ENCODE measurements around the gene FOXO6.

The FOXO6 gene

GRCh38 chr1:41315146-41315822 lies 46.0 kb upstream of the FOXO6 start:
- Histone ChIP-seq H3K4me1 (no peaks in the 10 kb centered on the region), H3K27ac (no peak overlapping the region), H3K27me3 (ENCODE audit: control insufficient read depth, insufficient read depth, low read length) (no peaks in the 10 kb centered on the region), H3K4me3 (ENCODE audit: low read depth, low read length) (no peak overlapping the region), H3K4me2 (ENCODE audit: low read length) (no peak overlapping the region), H3K9ac (no peak overlapping the region), H3K79me2 (no peaks in the 10 kb centered on the region), H3K9me3 (ENCODE audit: control insufficient read depth, low read length) (no peaks in the 10 kb centered on the region), H2AFZ (no peak overlapping the region), H3K36me3 (ENCODE audit: control insufficient read depth, insufficient read depth, low read length) (no peaks in the 10 kb centered on the region)
- TF ChIP-seq CTCF (IDR thresholded peaks at IDR 0.05): no peak

- no peaks in the 10 kb centered on the region for H3K36me3 ChIP-seq (ENCODE audit: control insufficient read depth, insufficient read depth, low read length)
- no peaks in the 10 kb centered on the region for H3K4me1 ChIP-seq
- H2AFZ ChIP-seq: no peak overlapping the region
- H3K4me3 ChIP-seq (ENCODE audit: low read depth, low read length): no peak overlapping the region
- TF ChIP-seq CTCF (IDR thresholded peaks at IDR 0.05): no peak
- H3K9me3 ChIP-seq (ENCODE audit: control insufficient read depth, low read length): no peaks in the 10 kb centered on the region
- no peaks in the 10 kb centered on the region for H3K79me2 ChIP-seq
- no peak overlapping the region for H3K4me2 ChIP-seq (ENCODE audit: low read length)
- no peaks in the 10 kb centered on the region for H3K27me3 ChIP-seq (ENCODE audit: control insufficient read depth, insufficient read depth, low read length)
- H3K27ac ChIP-seq: no peak overlapping the region
- H3K9ac ChIP-seq: no peak overlapping the region
These were observed 45.4 kb upstream of the FOXO6 start for GRCh38 chr1:41315871-41316270.

GRCh38 chr1:41317361-41317760 lies 43.9 kb upstream of the FOXO6 start:
- H3K79me2 ChIP-seq: no peaks in the 10 kb centered on the region
- H3K27ac ChIP-seq: no peak overlapping the region
- no peak overlapping the region for H3K9ac ChIP-seq
- H3K4me2 ChIP-seq (ENCODE audit: low read length): no peak overlapping the region
- no peaks in the 10 kb centered on the region for H3K36me3 ChIP-seq (ENCODE audit: control insufficient read depth, insufficient read depth, low read length)
- H3K4me1 ChIP-seq: no peaks in the 10 kb centered on the region
- H3K9me3 ChIP-seq (ENCODE audit: control insufficient read depth, low read length): no peaks in the 10 kb centered on the region
- H3K27me3 ChIP-seq (ENCODE audit: control insufficient read depth, insufficient read depth, low read length): no peaks in the 10 kb centered on the region
- H3K4me3 ChIP-seq (ENCODE audit: low read depth, low read length): no peak overlapping the region
- no peak for TF ChIP-seq CTCF (IDR thresholded peaks at IDR 0.05)
- H2AFZ ChIP-seq: no peak overlapping the region

- Histone ChIP-seq H3K27ac (no peak overlapping the region), H3K9me3 (ENCODE audit: control insufficient read depth, low read length) (no peaks in the 10 kb centered on the region), H3K9ac (no peak overlapping the region), H3K4me3 (ENCODE audit: low read depth, low read length) (no peak overlapping the region), H3K4me1 (no peaks in the 10 kb centered on the region), H3K36me3 (ENCODE audit: control insufficient read depth, insufficient read depth, low read length) (no peaks in the 10 kb centered on the region), H3K79me2 (no peaks in the 10 kb centered on the region), H2AFZ (no peak overlapping the region), H3K4me2 (ENCODE audit: low read length) (no peak overlapping the region), H3K27me3 (ENCODE audit: control insufficient read depth, insufficient read depth, low read length) (no peaks in the 10 kb centered on the region)
- no peak for TF ChIP-seq CTCF (IDR thresholded peaks at IDR 0.05)
These were observed 43.1 kb upstream of the FOXO6 start for GRCh38 chr1:41318135-41318534.

- Histone ChIP-seq H3K79me2 (no peaks in the 10 kb centered on the region), H3K9me3 (ENCODE audit: control insufficient read depth, low read length) (no peaks in the 10 kb centered on the region), H3K36me3 (ENCODE audit: control insufficient read depth, insufficient read depth, low read length) (no peaks in the 10 kb centered on the region), H3K27ac (no peak overlapping the region), H3K4me2 (ENCODE audit: low read length) (no peak overlapping the region), H3K4me3 (ENCODE audit: low read depth, low read length) (no peak overlapping the region), H2AFZ (no peak overlapping the region), H3K9ac (no peak overlapping the region), H3K4me1 (no peaks in the 10 kb centered on the region), H3K27me3 (ENCODE audit: control insufficient read depth, insufficient read depth, low read length) (no peaks in the 10 kb centered on the region)
- TF ChIP-seq CTCF (IDR thresholded peaks at IDR 0.05): no peak
These were observed 42.0 kb upstream of the FOXO6 start for GRCh38 chr1:41319106-41319755.
